Astrocyte (in vitro differentiated cells and primary cell): ENCODE results near the gene FOXJ3. TPM values are rescaled to one million over a fixed set of nuclear protein-coding genes. Genes with fewer than 3 reads are reported as not detected.

Experiments
- DNase-seq: peaks from one replicate; pipeline ENCODE4 v3.0.0-alpha.2; 2010; ENCODE audit warnings: low read depth
- FAIRE-seq: peaks from 2 replicates; lab custom pipeline; 2011; peaks lifted over from hg19 to GRCh38; lab: Jason Lieb, UNC
- H2AFZ ChIP-seq: 2 replicates; pipeline ENCODE4 v1.6.0; 2012; ENCODE audit warnings: low read depth, low read length, inconsistent platforms
- H3K27ac ChIP-seq: 2 replicates; pipeline ENCODE4 v1.5.1; 2011; ENCODE audit warnings: low read depth, low read length, inconsistent platforms
- H3K27me3 ChIP-seq: 2 replicates; pipeline ENCODE4 v1.6.0; 2011; ENCODE audit warnings: low read length, inconsistent platforms; ENCODE audit not compliant: insufficient read depth
- H3K36me3 ChIP-seq: 2 replicates; pipeline ENCODE4 v1.5.1; 2011; ENCODE audit warnings: low read length, inconsistent platforms; ENCODE audit not compliant: insufficient read depth
- H3K4me1 ChIP-seq: 2 replicates; pipeline ENCODE4 v1.5.1; 2011; ENCODE audit warnings: low read length, inconsistent platforms; ENCODE audit not compliant: insufficient read depth
- H3K4me2 ChIP-seq: 2 replicates; pipeline ENCODE4 v1.6.0; 2012; ENCODE audit warnings: low read length, inconsistent platforms
- H3K4me3 ChIP-seq: 2 replicates; pipeline ENCODE4 v1.5.1; 2011; ENCODE audit warnings: low read depth, mild to moderate bottlenecking, low read length, inconsistent platforms; ENCODE audit not compliant: insufficient read depth
- H3K79me2 ChIP-seq: 2 replicates; pipeline ENCODE4 v1.6.0; 2012; ENCODE audit warnings: mild to moderate bottlenecking, low read length, inconsistent platforms; ENCODE audit not compliant: insufficient read depth
- H3K9ac ChIP-seq: 2 replicates; pipeline ENCODE4 v1.6.0; 2012; ENCODE audit warnings: mild to moderate bottlenecking, low read length, inconsistent platforms
- H3K9me3 ChIP-seq: 2 replicates; pipeline ENCODE4 v1.5.1; 2012; ENCODE audit warnings: low read depth, mild to moderate bottlenecking, low read length, inconsistent platforms; ENCODE audit not compliant: insufficient read depth
- H4K20me1 ChIP-seq: 2 replicates; pipeline ENCODE4 v1.6.0; 2012; ENCODE audit warnings: low read length, inconsistent platforms; ENCODE audit not compliant: insufficient read depth
- H3K27ac Mint-ChIP-seq: one replicate; pipeline ENCODE4 v1.8.0; 2021; ENCODE audit warnings: mild to moderate bottlenecking, mixed read lengths; ENCODE audit not compliant: unreplicated experiment
- H3K27me3 Mint-ChIP-seq: one replicate; pipeline ENCODE4 v1.8.0; 2021; ENCODE audit warnings: low read depth, mixed read lengths; ENCODE audit not compliant: unreplicated experiment
- H3K36me3 Mint-ChIP-seq: one replicate; pipeline ENCODE4 v1.8.0; 2021; ENCODE audit warnings: low read depth, mixed read lengths; ENCODE audit not compliant: unreplicated experiment
- H3K4me1 Mint-ChIP-seq: one replicate; pipeline ENCODE4 v1.8.0; 2021; ENCODE audit warnings: low read depth, mixed read lengths; ENCODE audit not compliant: unreplicated experiment
- H3K4me3 Mint-ChIP-seq: one replicate; pipeline ENCODE4 v1.8.0; 2021; ENCODE audit warnings: mild to moderate bottlenecking, moderate library complexity, mixed read lengths; ENCODE audit not compliant: unreplicated experiment
- H3K9me3 Mint-ChIP-seq: one replicate; pipeline ENCODE4 v1.8.0; 2021; ENCODE audit warnings: mild to moderate bottlenecking, mixed read lengths; ENCODE audit not compliant: unreplicated experiment
- CTCF ChIP-seq: IDR thresholded peaks from 2 replicates; pipeline ENCODE4 v1.5.1; 2011; ENCODE audit warnings: low read depth, mild to moderate bottlenecking, inconsistent platforms, low read length, moderate library complexity; ENCODE audit not compliant: insufficient read depth
- EZH2 ChIP-seq: IDR thresholded peaks from 2 replicates; pipeline ENCODE4 v1.6.1; 2012; ENCODE audit warnings: mild to moderate bottlenecking, low read length, inconsistent platforms; ENCODE audit not compliant: insufficient read depth
- total RNA-seq: library from RNA; stranded (reverse); gene quantifications from 2 replicates; pipeline ENCODE4 v1.2.1, GENCODE V29; 2021

FOXJ3 gene
- total RNA-seq, 1 donor from 2014 or later = 41.9 TPM

GRCh38 chr1:42163114-42163513 lies 171.9 kb downstream of the FOXJ3 start:
- Histone ChIP-seq H3K36me3 (no peaks in the 10 kb centered on the region), H3K9ac (no peak overlapping the region), H2AFZ (no peak overlapping the region), H3K4me2 (no peak overlapping the region), H3K4me3 (no peak overlapping the region), H3K4me1 (peaks cover 5% of the 10 kb centered on the region), H3K79me2 (no peaks in the 10 kb centered on the region), H3K9me3 (peaks cover 4% of the 10 kb centered on the region), H3K27ac (no peak overlapping the region), H3K27me3 (no peaks in the 10 kb centered on the region), H4K20me1 (no peaks in the 10 kb centered on the region)
- DNase-seq (no peak), FAIRE-seq (no peak)
- Mint-ChIP-seq H3K9me3 (peaks cover 12% of the 10 kb centered on the region), H3K27me3 (peaks cover 8% of the 10 kb centered on the region), H3K4me1 (peaks cover 19% of the 10 kb centered on the region), H3K4me3 (no peak overlapping the region), H3K36me3 (no peaks in the 10 kb centered on the region), H3K27ac (no peak overlapping the region)
- TF ChIP-seq EZH2 (no peak), CTCF (no peak)

GRCh38 chr1:42162181-42162580 lies 172.9 kb downstream of the FOXJ3 start:
- Mint-ChIP-seq H3K36me3 (no peaks in the 10 kb centered on the region), H3K4me1 (peaks cover 14% of the 10 kb centered on the region), H3K9me3 (peaks cover 14% of the 10 kb centered on the region), H3K27ac (no peak overlapping the region), H3K4me3 (no peak overlapping the region), H3K27me3 (peaks cover 10% of the 10 kb centered on the region)
- H3K27ac ChIP-seq = no peak overlapping the region
- TF ChIP-seq CTCF = no peak
- no peak for TF ChIP-seq EZH2
- no peaks in the 10 kb centered on the region for H3K27me3 ChIP-seq
- H3K9me3 ChIP-seq = peaks cover 4% of the 10 kb centered on the region
- H3K4me1 ChIP-seq = peaks cover 5% of the 10 kb centered on the region
- no peak overlapping the region for H3K9ac ChIP-seq
- no peaks in the 10 kb centered on the region for H3K79me2 ChIP-seq
- H3K36me3 ChIP-seq = no peaks in the 10 kb centered on the region
- no peak overlapping the region for H3K4me2 ChIP-seq
- no peaks in the 10 kb centered on the region for H4K20me1 ChIP-seq
- no peak for DNase-seq
- no peak overlapping the region for H3K4me3 ChIP-seq
- no peak for FAIRE-seq
- no peak overlapping the region for H2AFZ ChIP-seq

GRCh38 chr1:42158189-42158588 lies 176.8 kb downstream of the FOXJ3 start:
- Histone ChIP-seq H4K20me1 (no peaks in the 10 kb centered on the region), H3K9me3 (peaks cover 4% of the 10 kb centered on the region), H3K79me2 (no peaks in the 10 kb centered on the region), H3K27me3 (no peaks in the 10 kb centered on the region), H3K9ac (no peak overlapping the region), H3K27ac (no peak overlapping the region), H3K4me3 (no peak overlapping the region), H2AFZ (no peak overlapping the region), H3K4me1 (no peaks in the 10 kb centered on the region), H3K36me3 (no peaks in the 10 kb centered on the region), H3K4me2 (no peak overlapping the region)
- Mint-ChIP-seq H3K9me3 (peaks cover 14% of the 10 kb centered on the region), H3K4me1 (peaks cover 4% of the 10 kb centered on the region), H3K36me3 (no peaks in the 10 kb centered on the region), H3K4me3 (no peak overlapping the region), H3K27me3 (peaks cover 30% of the 10 kb centered on the region), H3K27ac (no peak overlapping the region)
- TF ChIP-seq CTCF = no peak
- TF ChIP-seq EZH2 = no peak
- DNase-seq = no peak
- FAIRE-seq = no peak
